Measurements from ENCODE around the gene ATG16L1.

DNA sequence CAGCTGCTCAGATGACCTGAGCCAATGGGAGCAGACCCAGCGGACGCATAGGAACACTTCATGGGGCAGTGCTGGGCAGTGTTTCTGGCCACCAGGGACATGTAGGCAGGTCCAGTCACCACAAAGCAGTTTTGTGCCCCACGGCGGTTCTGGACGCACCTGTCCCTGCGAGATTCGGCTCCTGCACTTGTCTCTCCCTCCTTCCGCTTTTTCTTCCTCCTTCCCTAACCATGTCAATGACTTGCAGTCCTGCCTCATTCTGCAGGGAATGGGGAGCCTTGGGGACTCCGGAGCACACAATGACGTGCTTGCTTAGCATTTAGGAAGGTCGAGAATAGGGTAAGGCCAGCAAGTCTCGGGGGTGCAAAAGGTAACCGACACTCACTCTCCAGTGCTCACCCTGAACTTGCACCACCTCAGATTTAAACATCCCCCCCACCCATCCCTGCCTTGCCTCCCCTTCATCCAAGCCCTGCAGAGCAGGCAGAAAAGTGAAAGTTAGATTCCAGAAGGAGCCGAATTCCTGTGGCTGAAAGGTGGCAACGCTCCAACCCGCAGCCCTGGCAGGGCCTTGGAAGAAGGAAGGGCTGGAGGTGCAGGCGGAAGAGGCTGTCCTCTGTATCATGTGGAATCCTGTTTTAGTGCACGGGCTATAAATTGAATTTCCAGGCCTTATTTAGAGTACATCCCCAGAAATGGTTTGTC, 40.5 kb upstream of the ATG16L1 start:
- TF ChIP-seq, protein P1, sequence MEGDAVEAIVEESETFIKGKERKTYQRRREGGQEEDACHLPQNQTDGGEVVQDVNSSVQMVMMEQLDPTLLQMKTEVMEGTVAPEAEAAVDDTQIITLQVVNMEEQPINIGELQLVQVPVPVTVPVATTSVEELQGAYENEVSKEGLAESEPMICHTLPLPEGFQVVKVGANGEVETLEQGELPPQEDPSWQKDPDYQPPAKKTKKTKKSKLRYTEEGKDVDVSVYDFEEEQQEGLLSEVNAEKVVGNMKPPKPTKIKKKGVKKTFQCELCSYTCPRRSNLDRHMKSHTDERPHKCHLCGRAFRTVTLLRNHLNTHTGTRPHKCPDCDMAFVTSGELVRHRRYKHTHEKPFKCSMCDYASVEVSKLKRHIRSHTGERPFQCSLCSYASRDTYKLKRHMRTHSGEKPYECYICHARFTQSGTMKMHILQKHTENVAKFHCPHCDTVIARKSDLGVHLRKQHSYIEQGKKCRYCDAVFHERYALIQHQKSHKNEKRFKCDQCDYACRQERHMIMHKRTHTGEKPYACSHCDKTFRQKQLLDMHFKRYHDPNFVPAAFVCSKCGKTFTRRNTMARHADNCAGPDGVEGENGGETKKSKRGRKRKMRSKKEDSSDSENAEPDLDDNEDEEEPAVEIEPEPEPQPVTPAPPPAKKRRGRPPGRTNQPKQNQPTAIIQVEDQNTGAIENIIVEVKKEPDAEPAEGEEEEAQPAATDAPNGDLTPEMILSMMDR (IDR thresholded peaks at IDR 0.05), result no peak
- no peak for TF ChIP-seq EP300 (IDR thresholded peaks at IDR 0.05)
